ENCODE measurements around the gene THSD4.

The THSD4 gene

DNA sequence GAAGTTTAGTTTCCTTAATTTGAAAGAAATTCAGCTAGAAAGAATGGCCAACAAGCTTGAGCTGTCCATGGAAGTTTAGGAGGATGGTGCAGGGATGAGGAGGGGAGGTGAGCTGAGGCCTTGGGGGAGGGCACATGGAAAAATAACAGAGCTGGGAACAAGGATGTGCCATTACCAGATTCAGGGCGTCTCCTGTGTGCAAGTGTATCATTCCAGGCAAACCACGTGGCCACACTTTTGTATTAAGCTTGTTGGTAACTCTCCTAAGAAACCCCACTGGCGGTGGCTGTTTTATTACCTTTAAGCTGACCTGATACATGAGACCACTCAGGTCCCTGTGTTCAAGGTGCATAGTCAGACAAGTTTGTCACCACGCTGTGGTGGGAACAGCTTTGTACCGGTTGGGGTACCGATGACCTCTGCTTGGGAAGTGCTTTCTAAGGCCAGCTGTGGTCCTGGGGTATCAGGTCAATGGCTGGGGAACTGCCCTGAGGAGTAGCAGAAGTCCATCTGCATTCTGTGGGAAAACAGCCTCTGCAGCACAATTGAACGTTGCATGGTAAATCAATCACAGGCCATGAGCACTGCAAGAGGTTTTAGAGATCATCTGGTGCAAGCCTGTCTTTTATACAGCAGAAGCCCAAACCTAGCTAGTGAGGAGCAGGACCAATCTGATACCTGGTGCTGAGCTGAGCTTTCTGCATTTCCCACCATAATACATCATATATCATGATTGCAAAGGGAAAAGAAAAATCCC, 235.5 kb downstream of the THSD4 start:
- no peak for DNase-seq
- no peaks in the 10 kb centered on the region for H3K79me1 ChIP-seq (replicated peaks; ENCODE audit: low read length, poor library complexity, severe bottlenecking)
- H2AK5ac ChIP-seq (ENCODE audit: low read length, severe bottlenecking) = no peak overlapping the region
- no peak overlapping the region for H2AFZ ChIP-seq (ENCODE audit: low read depth, low read length)
- no peak overlapping the region for H3K4me3 ChIP-seq (ENCODE audit: insufficient read depth in 1 of 2, low read depth in 1 of 2, low read length in 2 of 2)
- H3K4me2 ChIP-seq (ENCODE audit: low read length, poor library complexity, severe bottlenecking) = no peak overlapping the region
- no peak overlapping the region for H4K8ac ChIP-seq (ENCODE audit: low read length)
- no peaks in the 10 kb centered on the region for H3K36me3 ChIP-seq (ENCODE audit: control insufficient read depth in 1 of 2, insufficient read depth in 2 of 2, low read depth in 1 of 2, low read length in 2 of 2)
- H3K27ac ChIP-seq (ENCODE audit: low read length, poor library complexity, severe bottlenecking) = no peak overlapping the region
- H3K27me3 ChIP-seq (ENCODE audit: control insufficient read depth in 1 of 2, insufficient read depth in 1 of 2, low read length in 2 of 2) = no peaks in the 10 kb centered on the region
- H2BK120ac ChIP-seq (ENCODE audit: low read depth, low read length) = no peak overlapping the region
- H3K23ac ChIP-seq (ENCODE audit: low read length in 2 of 2) = peak overlapping the region in 1 of 2 experiments; percentile 41
- no peak overlapping the region for H2BK5ac ChIP-seq (ENCODE audit: low read depth, low read length, poor library complexity, severe bottlenecking)
- no peak overlapping the region for H3K9ac ChIP-seq (ENCODE audit: low read length)
- H3K14ac ChIP-seq (ENCODE audit: low read length in 2 of 2) = no peak overlapping the region
- no peak overlapping the region for H2BK12ac ChIP-seq (ENCODE audit: low read length in 2 of 2)
- no peaks in the 10 kb centered on the region for H3K4me1 ChIP-seq (ENCODE audit: control insufficient read depth, insufficient read depth, low read depth, low read length)
- H4K91ac ChIP-seq (ENCODE audit: low read length) = no peak overlapping the region
- no peaks in the 10 kb centered on the region for H3K9me3 ChIP-seq (ENCODE audit: control insufficient read depth, low read length)
- no peak overlapping the region for H2BK15ac ChIP-seq (ENCODE audit: low read depth, poor library complexity, severe bottlenecking)
- H3K4ac ChIP-seq (ENCODE audit: low read depth in 1 of 2, low read length in 2 of 2) = no peak overlapping the region
- no peak overlapping the region for H3K18ac ChIP-seq (ENCODE audit: low read depth in 1 of 2, low read length in 2 of 2)
- WGBS = 90% methylated on average over 7 of the region's 7 CpGs

DNA sequence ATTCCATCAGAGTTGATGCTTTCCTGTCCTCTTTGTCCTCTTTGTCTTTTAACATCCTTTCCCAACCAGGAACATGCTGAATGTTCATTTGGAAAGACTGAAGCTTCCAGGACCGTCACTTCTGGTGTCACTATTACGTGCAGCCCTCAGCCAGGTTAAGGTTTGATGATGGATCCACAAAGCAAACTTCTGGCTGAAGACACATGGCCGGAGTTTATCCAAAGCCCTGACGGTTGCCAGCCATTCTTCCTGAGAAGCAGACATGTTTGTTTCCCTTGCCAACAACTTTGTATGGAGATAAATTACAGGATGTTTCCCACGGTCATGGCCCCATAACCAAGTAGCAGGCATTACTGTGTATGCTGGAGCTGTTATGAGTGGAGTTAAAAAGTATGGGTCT, 236.9 kb downstream of the THSD4 start:
- Histone ChIP-seq H2AFZ (ENCODE audit: low read depth, low read length) (no peak overlapping the region), H2BK120ac (ENCODE audit: low read depth, low read length) (no peak overlapping the region), H3K23ac (ENCODE audit: low read length in 2 of 2) (no peak overlapping the region), H2AK5ac (ENCODE audit: low read length, severe bottlenecking) (no peak overlapping the region), H4K8ac (ENCODE audit: low read length) (no peak overlapping the region), H3K4me3 (ENCODE audit: insufficient read depth in 1 of 2, low read depth in 1 of 2, low read length in 2 of 2) (no peak overlapping the region), H3K14ac (ENCODE audit: low read length in 2 of 2) (no peak overlapping the region), H3K4me1 (ENCODE audit: control insufficient read depth, insufficient read depth, low read depth, low read length) (no peaks in the 10 kb centered on the region), H3K4ac (ENCODE audit: low read depth in 1 of 2, low read length in 2 of 2) (no peak overlapping the region), H3K27ac (ENCODE audit: low read length, poor library complexity, severe bottlenecking) (no peak overlapping the region), H3K36me3 (ENCODE audit: control insufficient read depth in 1 of 2, insufficient read depth in 2 of 2, low read depth in 1 of 2, low read length in 2 of 2) (peaks cover 0 to 4% of the 10 kb centered on the region in 2 experiments), H3K18ac (ENCODE audit: low read depth in 1 of 2, low read length in 2 of 2) (no peak overlapping the region), H2BK5ac (ENCODE audit: low read depth, low read length, poor library complexity, severe bottlenecking) (no peak overlapping the region), H3K9ac (ENCODE audit: low read length) (no peak overlapping the region), H3K4me2 (ENCODE audit: low read length, poor library complexity, severe bottlenecking) (no peak overlapping the region), H2BK15ac (ENCODE audit: low read depth, poor library complexity, severe bottlenecking) (no peak overlapping the region), H3K79me1 (replicated peaks; ENCODE audit: low read length, poor library complexity, severe bottlenecking) (no peaks in the 10 kb centered on the region), H3K9me3 (ENCODE audit: control insufficient read depth, low read length) (no peaks in the 10 kb centered on the region), H2BK12ac (ENCODE audit: low read length in 2 of 2) (no peak overlapping the region), H4K91ac (ENCODE audit: low read length) (no peak overlapping the region), H3K27me3 (ENCODE audit: control insufficient read depth in 1 of 2, insufficient read depth in 1 of 2, low read length in 2 of 2) (no peaks in the 10 kb centered on the region)
- DNase-seq = no peak
- WGBS = 80% methylated on average over 5 of the region's 5 CpGs

DNA sequence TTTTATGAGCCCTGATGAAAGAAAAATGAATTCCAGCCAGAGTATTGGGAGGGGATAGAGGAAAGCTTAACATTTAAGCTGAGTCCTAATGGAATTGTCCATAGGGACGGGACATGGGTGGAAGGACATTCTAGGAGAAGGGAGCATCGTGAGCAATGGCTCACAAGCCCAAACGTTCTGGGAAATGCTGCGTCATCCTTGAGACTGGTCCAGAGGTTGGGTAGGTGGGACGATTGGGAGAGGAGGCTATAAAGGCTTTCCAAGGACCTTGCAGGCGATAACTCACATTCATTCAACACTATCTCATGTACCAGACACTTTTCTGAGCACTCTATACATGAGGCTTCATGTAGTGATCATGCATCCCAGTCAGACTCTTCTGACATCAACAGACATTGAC, 237.5 kb downstream of the THSD4 start:
- WGBS = 79% methylated on average over 5 of the region's 6 CpGs
- Histone ChIP-seq H3K27me3 (ENCODE audit: control insufficient read depth in 1 of 2, insufficient read depth in 1 of 2, low read length in 2 of 2) (no peaks in the 10 kb centered on the region), H3K79me1 (replicated peaks; ENCODE audit: low read length, poor library complexity, severe bottlenecking) (no peaks in the 10 kb centered on the region)

DNA sequence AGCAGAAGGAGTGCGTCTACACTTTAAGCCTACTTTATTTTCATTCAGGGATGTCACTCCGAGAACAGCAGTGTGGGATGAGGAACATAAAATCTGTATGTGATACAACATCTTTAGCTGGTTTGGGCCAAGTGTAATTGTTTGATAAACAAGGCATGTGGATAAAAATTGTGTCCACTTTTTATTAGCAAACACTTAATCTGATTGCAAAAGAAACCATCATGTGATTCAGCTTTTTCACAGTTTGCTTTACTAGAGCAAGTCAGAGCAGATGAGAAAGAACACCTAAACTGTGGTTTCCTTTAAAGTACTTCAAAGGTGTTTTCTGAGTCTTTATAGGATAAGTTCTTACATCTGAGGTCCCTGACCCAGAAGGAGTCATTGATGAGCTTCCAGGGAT, 237.9 kb downstream of the THSD4 start:
- Histone ChIP-seq H3K79me1 (replicated peaks; ENCODE audit: low read length, poor library complexity, severe bottlenecking) (no peaks in the 10 kb centered on the region), H4K91ac (ENCODE audit: low read length) (no peak overlapping the region), H2BK15ac (ENCODE audit: low read depth, poor library complexity, severe bottlenecking) (no peak overlapping the region), H3K9ac (ENCODE audit: low read length) (no peak overlapping the region), H3K18ac (ENCODE audit: low read depth in 1 of 2, low read length in 2 of 2) (no peak overlapping the region), H3K4ac (ENCODE audit: low read depth in 1 of 2, low read length in 2 of 2) (no peak overlapping the region), H3K23ac (ENCODE audit: low read length in 2 of 2) (no peak overlapping the region), H3K4me2 (ENCODE audit: low read length, poor library complexity, severe bottlenecking) (no peak overlapping the region), H3K14ac (ENCODE audit: low read length in 2 of 2) (no peak overlapping the region), H3K27ac (ENCODE audit: low read length, poor library complexity, severe bottlenecking) (no peak overlapping the region), H2BK120ac (ENCODE audit: low read depth, low read length) (no peak overlapping the region), H2AK5ac (ENCODE audit: low read length, severe bottlenecking) (no peak overlapping the region), H2BK12ac (ENCODE audit: low read length in 2 of 2) (no peak overlapping the region), H3K27me3 (ENCODE audit: control insufficient read depth in 1 of 2, insufficient read depth in 1 of 2, low read length in 2 of 2) (no peaks in the 10 kb centered on the region), H3K4me3 (ENCODE audit: insufficient read depth in 1 of 2, low read depth in 1 of 2, low read length in 2 of 2) (no peak overlapping the region), H3K4me1 (ENCODE audit: control insufficient read depth, insufficient read depth, low read depth, low read length) (no peaks in the 10 kb centered on the region), H3K9me3 (ENCODE audit: control insufficient read depth, low read length) (no peaks in the 10 kb centered on the region), H4K8ac (ENCODE audit: low read length) (no peak overlapping the region), H2AFZ (ENCODE audit: low read depth, low read length) (no peak overlapping the region), H2BK5ac (ENCODE audit: low read depth, low read length, poor library complexity, severe bottlenecking) (no peak overlapping the region), H3K36me3 (ENCODE audit: control insufficient read depth in 1 of 2, insufficient read depth in 2 of 2, low read depth in 1 of 2, low read length in 2 of 2) (peaks cover 0 to 7% of the 10 kb centered on the region in 2 experiments)
- whole genome bisulfite sequencing = no CpG with 5 or more reads among the region's 2 CpGs
- no peak for DNase-seq

More for the DNA sequence above, 237.5 kb downstream of the THSD4 start:
- no peak for DNase-seq
- Histone ChIP-seq H3K27ac (ENCODE audit: low read length, poor library complexity, severe bottlenecking) (no peak overlapping the region), H2BK120ac (ENCODE audit: low read depth, low read length) (no peak overlapping the region), H3K4me1 (ENCODE audit: control insufficient read depth, insufficient read depth, low read depth, low read length) (no peaks in the 10 kb centered on the region), H3K9me3 (ENCODE audit: control insufficient read depth, low read length) (no peaks in the 10 kb centered on the region), H4K8ac (ENCODE audit: low read length) (no peak overlapping the region), H2AK5ac (ENCODE audit: low read length, severe bottlenecking) (no peak overlapping the region), H3K18ac (ENCODE audit: low read depth in 1 of 2, low read length in 2 of 2) (no peak overlapping the region), H3K14ac (ENCODE audit: low read length in 2 of 2) (no peak overlapping the region), H2BK15ac (ENCODE audit: low read depth, poor library complexity, severe bottlenecking) (no peak overlapping the region), H2AFZ (ENCODE audit: low read depth, low read length) (no peak overlapping the region), H3K36me3 (ENCODE audit: control insufficient read depth in 1 of 2, insufficient read depth in 2 of 2, low read depth in 1 of 2, low read length in 2 of 2) (peaks cover 0 to 7% of the 10 kb centered on the region in 2 experiments), H2BK12ac (ENCODE audit: low read length in 2 of 2) (peak overlapping the region in 1 of 2 experiments; percentile 39), H2BK5ac (ENCODE audit: low read depth, low read length, poor library complexity, severe bottlenecking) (no peak overlapping the region), H3K9ac (ENCODE audit: low read length) (no peak overlapping the region), H3K4me2 (ENCODE audit: low read length, poor library complexity, severe bottlenecking) (no peak overlapping the region), H3K4me3 (ENCODE audit: insufficient read depth in 1 of 2, low read depth in 1 of 2, low read length in 2 of 2) (no peak overlapping the region), H4K91ac (ENCODE audit: low read length) (no peak overlapping the region), H3K4ac (ENCODE audit: low read depth in 1 of 2, low read length in 2 of 2) (no peak overlapping the region), H3K23ac (ENCODE audit: low read length in 2 of 2) (no peak overlapping the region)
